ENCODE data around the gene ZCCHC14.
"Not testable (repeated sequence)": the region's sequence is repeated elsewhere in the genome, so short reads cannot be mapped to it uniquely, and the experiment has no call there.

Gene ZCCHC14

DNA sequence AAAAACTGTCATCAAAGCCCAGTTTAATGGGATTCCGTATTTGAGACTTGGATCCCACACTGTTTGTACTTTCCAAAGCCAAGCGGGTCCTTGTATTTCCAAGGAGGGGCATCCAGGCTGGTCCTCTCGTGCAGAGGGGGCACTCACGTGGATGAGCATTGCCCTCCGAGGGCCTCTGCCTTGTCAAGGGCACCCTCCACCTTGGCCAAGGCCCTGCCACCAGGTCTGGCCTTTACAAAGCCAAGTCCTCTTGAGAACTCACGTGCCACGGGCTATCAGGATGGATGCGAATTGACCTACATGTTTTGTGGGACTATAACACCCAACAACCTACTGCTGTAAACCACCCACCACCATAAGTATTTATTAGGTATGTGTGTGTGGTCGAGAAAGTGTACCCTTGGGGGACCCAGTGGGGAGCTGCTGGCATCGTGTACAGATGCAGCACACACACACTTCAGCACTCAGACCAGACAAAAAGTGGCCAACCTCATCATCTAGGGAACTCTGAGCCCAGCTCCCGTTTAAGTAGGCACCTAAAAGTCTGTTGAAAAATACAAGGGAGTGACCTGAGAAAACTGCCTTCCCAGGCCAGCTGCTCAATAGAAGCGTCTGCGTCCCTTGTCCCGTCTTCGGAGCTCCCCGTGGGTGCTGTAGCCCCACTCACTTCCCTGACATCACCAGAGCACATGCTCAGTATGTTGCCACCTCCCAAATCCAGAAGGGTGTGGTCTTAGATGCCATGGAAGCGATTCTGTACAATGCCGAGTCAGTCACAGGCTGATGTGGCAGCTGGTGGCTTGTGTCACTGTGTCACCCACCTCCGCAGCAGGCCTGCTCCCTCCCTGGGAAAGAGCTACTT, 87.8 kb downstream of the ZCCHC14 start:
- FAIRE-seq = no peak

DNA sequence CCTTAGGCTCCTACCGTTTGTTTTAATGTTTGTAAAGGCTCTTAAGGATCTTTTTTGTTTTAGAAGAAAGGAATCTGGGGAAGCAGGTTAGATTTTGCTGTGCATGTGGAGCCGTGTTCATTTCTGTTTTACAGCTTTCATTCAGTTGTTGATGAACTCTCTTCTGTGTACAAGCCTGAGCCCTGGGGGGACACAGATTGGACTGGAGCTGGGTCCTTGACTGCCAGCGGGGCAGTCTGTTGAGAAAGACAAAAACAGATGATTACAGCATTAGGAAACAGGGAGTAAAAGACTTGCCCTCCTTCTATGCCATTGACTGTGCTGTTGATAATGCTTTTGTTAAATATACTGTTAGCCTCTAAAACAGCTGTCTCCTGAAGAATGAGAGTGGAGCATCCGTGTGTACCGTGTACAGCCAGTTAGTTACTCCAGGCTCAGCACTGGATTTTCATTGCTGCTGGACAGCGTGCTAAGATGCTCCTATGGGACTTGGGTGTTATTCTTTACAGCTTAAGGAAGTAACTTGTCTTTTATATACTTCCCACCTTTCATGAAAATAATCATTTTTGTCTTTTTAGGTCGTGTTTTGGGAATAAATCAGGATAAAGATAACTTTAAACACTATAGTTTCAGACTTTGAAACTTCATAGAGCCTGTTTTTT, 97.5 kb downstream of the ZCCHC14 start:
- FAIRE-seq = no peak

DNA sequence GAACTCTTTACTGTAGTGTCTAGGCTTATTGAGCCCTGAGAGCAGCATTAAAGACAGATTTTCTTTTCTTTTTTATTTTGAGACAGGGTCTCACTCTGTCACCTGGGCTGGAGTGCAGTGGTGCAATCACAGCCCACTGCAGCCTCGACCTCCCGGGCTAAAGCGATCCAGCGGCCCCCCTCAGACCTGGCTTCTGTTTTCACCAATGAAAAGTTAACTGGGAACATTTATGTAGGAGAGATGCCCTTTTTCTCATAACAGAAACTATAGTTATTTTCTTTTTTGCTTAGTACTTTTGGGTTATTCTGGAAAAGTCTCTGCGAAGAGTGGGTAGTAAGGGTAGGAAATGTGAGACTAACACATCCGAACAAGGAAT, 99.2 kb downstream of the ZCCHC14 start:
- FAIRE-seq = no peak

DNA sequence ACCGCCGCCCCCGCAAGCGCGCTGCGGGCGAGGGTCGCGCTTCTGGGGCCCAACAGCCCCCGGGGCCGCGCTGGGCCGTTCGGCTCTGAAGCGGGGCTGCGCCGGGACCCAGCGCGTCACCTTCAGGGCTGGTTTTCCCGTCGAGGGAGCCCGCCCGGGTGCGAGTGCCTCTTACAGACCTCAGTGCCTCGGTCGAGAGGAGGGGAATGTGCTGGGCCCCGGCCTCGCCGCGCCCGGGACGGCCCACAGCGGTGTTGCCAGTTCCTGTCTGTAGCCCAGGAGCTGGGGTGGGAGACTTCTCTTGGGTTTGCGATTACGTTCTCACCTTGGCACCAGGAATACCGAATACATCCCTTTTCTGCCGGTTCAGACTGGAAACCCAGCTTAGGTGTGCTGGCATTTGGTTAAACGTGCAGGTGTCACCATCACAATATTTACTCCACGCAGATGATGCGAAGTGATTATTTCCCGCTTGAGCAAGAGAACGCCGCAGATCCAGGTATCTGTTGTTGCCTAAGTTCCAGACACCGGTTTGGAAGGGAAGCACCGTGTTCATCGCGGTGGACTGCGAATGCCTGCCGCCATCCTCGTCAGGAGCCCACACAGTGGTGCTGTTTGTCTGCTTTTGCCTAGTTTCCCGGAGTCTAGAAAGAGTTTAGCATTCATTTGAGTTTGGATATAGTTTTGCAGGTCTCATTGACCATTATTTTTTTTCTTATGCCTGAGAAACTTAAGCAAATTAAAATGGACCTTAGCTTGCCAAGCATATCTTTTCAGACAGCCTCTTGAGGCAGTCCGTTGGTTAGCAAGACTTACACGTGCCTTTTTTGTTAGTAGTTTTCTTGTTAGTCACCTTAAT, 99.8 kb downstream of the ZCCHC14 start:
- FAIRE-seq = no peak

DNA sequence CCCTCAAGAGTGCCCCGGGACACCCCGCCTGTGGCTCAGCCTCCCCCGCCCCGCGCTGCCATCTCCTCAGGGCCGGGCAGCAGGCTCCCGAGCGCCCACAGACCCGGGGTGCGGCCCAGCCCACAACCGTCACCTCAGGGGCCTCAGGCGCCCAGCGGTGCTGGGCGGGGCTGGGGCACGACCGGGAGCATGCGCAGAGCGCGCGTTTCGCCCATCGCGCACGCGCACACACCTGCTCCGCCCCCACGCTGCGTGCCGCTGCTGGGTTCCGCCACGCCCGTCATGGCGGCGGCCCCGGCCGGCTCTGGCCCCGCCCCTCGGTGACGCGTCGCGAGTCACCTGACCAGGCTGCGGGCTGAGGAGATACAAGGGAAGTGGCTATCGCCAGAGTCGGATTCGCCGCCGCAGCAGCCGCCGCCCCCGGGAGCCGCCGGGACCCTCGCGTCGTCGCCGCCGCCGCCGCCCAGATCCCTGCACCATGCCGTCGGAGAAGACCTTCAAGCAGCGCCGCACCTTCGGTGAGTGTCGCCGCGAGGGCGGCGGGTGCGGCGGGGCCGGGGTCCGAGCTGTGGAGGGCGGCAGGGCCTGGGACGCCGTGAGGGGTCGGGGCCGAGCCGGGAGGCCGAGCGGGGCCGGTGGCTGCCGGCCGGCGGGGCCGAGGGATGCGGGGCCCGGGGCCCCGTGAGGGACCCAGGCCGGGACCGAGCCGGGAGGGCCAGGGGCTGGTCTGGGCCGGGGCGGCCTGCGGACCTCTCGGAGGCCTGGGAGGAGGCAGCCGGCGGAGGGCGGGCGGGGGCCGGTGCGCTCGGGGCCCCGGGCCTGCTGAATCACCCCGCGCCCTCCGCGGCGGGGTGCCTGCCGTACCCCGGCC, 100.6 kb downstream of the ZCCHC14 start, which contains the start of gene MAP1LC3B:
Gene MAP1LC3B, plus strand, starts transcription at position 387 of the 871 bp plus-strand sequence. Its CDS starts 92 bp downstream, at position 479.
- no peak for FAIRE-seq

DNA sequence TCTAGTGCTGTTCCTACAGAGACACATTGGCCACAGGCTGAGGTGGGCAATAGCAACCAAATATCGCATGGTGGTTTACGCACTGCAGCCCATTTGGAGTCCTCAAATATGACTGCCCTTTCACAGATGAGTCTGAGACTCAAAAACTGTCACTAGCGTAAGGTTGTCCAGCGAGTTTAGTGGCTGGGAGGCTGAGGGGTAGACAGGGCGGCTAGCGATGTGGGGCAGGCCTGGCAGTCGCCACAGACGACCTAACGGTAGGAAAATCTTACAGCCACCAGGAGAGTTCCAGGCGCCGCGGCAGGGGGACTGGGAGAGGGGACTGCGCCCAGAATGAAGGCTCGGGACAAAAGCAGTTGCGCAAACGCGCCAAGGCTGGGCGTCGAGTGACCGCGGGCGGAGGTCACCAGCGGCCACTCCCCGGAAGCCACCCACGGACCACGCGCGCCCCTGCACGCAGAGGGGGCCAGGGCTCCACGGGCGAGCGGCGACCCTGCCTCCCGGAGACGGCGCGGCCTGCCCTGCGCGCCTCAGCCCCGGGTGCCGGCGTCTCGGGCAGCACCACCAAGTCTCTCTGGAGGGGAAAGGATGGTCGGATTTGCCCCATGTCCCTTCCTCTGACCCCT, 101.4 kb downstream of the ZCCHC14 start:
- no peak for FAIRE-seq

DNA sequence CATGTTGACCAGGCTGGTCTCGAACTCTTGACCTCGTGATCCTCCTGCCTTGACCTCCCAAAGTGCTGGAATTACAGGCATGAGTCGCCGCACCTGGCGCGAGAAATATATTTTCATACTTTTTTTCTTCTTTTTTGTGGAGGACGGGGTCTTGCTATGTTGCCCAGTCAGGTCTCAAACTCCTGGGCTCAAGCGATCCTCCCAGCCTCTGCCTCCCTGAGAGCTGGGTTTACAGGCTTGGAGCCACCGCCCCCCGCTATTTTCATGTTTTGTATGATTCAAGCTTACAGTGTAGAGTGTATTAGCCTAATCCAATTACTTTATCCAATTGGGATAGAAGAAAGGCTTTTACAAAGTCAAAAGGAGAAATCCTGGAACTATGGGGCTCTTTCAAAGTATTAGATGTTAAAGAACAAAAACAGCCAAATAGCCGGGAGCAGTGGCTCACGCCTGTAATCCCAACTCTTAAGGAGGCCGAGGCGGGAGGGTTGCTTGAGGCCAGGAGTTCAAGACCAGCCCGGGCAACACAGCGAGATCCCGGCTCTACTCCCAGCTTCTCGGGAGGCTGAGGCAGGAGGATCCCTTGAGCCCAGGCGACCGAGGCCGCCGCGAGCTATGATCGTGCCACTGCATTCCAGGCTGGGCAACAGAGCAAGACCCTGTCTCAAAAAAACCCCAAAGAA, 102.0 kb downstream of the ZCCHC14 start:
- FAIRE-seq = no peak

DNA sequence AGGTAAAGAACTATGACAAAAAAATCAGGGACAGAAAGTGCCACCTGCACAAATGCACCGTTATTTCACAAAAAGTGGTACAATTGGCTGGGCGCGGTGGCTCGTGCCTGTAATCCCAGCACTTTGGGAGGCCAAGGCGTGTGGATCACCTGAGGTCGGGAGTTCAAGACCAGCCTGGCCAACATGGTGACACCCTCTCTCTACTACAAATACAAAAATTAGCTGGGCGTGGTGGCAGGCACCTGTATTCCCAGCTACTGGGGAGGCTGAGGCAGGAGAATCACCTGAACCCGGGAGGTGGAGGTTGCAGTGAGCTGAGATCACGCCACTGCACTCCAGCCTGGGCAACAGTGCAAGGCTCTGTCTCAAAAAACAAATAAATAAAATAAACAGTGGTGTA, 102.9 kb downstream of the ZCCHC14 start:
- FAIRE-seq = not testable (repeated sequence)

DNA sequence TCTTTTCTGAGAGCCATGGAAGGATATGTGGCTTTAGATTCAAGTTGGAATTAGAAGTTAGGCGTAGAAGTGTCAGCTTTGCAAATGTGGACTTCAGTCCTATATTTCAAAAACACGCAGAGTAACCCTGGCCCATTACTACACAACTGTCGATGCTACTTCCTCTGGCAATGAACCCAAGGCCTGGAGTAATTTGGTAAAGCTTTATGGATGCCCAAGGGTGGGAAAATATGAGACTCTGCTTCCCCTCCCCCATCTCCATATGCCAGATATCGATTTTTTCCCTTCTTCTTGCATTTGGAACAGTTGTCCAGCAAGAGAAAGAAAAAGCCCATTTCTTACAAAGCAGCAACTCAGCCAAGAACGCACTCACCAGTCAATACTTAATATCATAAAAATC, 103.6 kb downstream of the ZCCHC14 start:
- FAIRE-seq = no peak

DNA sequence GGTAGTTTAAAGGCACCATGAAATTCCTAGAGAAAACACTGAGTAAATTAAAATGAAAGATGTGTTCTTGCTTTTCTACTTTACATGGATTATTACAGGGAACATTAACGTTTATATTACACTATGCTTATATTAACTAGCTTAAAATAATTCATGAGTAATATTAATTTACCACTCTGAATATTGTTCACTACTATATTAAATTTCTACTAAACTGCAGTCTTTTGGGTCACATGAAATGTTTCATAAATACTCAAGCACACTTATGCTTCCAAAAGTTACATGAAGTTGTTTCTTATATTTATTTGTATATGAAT, 104.0 kb downstream of the ZCCHC14 start:
- no peak for FAIRE-seq

DNA sequence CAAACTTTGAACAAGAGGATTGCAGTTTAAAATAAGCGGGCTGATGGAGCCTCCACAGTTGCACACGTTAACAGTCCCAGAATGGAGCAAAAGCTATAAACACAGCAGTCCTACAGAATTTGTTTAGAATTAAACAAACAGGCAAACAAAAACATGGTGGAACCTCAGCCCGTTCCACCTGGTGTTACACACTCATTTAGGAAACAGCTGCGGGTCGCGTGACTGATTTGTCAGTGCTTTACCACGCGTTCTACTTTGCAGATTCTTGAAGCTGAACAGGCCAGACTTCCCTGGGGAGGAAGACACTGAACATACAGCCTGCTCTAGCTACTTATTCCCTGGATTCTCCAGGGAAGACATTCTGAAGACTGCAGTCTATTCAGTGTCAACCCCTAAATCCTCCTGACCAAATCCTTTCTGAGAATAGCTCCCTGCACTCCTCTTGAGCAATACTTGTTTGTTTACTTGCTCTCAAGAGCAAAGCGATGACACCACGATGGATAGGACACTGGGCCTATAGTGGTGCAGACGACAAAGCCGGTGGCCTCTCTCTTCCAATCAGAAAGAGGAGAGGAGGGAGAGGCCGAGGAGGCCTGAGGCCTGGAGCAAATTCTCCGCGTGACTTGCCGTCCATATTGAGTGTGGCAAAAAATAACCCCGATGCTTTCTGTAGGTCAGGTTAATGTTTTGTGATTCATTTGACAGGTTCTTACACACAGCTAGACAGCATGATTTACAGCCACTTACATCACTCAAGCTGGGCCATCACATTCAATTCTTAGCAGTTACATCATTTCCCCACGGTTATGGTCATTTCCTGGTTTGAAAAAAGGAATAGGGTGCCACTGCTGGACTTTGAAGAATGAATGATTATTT, 104.6 kb downstream of the ZCCHC14 start:
- peak; percentile 94 for FAIRE-seq

DNA sequence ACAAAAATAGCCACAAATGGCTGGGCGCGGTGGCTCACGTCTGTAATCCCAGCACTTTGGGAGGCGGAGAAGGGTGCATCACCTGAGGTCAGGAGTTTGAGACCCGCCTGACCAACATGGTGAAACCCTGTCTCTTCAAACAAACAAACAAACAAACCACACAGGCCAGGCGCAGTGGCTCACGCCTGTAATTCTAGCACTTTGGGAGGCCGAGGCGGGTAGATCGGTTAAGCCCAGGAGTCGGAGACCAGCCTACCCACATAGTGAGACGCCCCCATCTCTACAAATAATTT, 108.0 kb downstream of the ZCCHC14 start:
- FAIRE-seq = not testable (repeated sequence)

DNA sequence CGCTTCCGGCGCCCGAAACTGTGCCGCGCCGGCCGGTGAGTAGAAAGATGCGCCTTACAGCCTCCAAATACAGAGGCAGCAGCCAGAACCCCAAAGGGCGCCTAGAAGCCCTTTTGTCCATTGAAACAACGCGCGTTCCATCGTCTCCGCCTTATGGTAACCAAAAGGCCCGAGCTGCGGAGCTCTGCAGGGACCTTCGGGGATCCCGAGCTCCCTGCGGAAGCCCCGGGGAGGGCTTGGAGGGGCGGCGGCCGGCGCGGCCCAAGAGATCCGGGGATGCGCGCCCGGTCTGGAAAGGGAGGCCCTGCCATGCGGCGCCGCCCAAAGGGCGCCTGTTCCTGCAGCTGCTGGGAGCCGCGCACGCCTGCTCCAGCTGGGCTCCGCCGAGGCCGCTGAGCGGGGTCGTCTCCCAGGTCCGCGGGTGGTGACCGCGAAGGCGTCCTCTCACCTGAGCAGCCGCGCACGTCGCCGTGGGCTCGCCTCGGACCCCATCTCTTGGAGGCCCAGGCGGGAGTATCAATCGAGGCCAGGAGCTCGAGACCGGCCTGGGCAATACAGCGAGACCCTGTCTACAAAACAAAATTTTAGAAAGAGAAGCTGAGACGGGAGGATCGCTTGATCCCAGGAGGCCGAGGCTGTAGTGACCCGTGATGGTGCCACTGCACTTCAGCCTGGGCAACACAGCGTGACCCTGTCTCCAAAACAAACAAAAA, 108.5 kb downstream of the ZCCHC14 start:
- no peak for FAIRE-seq

DNA sequence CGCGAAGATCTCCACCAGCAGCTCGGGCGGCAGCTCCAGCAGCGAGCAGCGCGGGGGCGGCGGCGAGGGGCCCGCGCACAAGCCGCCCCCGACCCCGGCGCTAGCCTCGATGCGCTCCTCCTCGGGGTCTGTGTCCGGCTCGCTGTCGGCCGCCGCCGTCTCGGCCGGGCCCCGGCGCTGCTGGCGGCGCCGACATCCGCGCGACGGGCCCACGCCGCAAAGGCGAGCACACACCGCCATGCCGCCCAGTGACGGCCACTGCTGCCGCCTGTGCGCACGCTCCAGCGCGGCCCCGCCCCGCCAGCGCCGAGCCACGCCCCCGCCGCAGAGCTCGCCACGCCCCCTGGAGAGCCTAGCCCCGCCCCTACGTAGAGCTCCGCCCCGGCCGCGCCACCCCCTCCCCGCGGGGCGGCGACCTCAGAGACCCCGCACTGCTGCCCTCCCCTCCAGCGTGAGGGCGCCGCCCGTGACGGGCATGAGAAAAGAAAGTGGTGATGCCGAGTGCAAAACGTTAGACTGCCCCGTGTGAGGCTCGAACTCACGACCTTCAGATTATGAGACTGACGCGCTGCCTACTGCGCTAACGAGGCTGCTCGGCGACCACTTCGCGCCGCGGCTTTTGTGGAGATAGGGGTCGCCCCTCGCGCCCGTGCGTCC, 109.2 kb downstream of the ZCCHC14 start, which contains the start of gene FBXO31:
Gene FBXO31, minus strand, starts transcription at position 272 of the 657 bp plus-strand sequence. Its CDS starts 32 bp downstream, at position 240.
- FAIRE-seq = no peak

DNA sequence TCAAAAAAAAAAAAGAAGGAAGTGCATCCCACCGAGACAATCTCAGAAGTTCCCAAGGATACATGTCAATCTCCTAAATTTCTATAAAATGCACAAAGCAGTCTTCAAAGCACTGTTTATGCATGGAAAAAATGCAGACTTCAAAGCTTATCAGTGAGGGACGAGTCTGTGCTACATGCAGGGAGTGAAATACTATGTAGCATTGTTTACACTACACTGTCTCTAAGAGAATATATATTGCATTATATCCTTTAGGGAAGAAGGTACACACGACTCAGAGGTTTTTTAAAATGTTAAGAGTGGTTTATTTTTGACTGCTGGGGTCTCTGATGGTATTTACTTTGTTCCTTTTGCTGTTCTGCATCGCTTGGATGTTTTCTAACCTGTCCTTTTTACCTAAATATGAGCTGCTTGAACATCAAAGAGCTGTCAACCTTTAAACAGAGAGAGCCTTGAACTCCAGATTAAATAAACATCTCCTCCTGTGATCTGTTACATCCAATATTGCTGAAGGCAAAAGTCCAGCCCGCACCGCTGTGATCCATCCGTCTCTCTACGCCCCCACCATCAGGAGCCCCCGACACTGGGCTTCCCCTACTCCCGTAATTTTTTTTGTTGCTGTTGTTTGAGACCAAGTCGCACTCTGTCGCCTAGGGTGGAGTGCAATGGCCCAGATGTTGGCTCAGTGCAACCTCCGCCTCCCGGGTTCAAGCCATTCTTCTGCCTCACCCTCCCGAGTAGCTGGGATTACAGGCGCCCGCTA, 110.6 kb downstream of the ZCCHC14 start:
- no peak for FAIRE-seq

DNA sequence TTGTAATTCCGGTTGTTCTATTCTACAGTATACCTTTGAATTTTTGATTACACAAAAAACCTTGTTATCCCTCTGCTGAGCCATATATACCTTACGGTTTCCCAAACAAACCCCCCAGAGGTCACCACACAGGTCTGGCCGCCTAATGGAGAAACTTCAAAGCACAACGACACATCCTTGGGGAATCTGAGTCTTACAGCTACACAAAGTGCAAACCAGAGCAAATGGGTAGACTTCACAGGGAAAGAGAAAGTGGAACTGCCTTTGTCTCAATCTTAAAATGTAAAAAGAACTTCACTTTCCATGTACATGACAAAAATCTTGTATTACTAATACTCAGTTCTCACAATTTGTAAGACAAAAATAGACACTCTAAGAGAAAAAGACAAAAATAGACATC, 111.9 kb downstream of the ZCCHC14 start:
- no peak for FAIRE-seq

DNA sequence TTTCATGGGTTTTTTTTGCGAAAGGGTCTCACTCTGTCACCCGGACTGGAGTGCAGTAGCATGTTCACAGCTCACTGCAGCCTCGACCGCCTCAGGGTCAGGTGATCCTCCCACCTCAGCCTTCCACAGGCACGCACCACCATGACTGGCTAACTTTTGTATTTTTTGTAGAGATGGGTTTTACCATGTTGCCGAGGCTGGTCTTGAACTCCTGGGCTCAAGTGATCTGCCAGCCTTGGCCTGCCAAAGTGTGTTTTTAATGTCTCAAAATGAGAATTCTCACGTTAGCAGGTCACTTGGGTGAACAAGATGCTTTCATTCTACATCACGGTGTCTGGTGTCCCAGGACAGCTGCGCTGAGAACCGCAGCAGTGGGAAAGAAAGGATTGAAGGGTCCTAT, 112.4 kb downstream of the ZCCHC14 start:
- no peak for FAIRE-seq

DNA sequence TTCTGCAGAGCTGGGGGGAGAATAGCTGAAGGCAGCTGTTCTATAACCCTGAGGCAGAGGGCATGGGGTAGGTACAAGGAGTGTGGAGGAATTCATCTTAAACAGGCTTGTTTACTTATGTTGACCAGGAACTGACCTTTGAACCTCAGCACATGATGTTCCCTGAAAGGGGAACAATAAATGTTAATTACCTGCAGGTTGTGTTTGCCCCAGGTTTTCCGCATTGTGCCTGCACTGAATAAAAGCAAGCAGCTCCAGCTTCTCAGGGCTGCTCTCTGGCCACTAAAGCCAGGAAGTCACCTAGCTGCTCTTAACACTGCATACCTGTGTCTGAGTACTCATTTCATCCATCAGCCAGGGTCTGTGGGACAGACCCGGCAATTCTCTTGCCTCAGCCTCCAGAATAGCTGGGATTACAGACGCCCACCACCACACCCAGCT, 113.5 kb downstream of the ZCCHC14 start:
- not testable (repeated sequence) for FAIRE-seq

All from endometrium (tissue), 2 donors.